Tibial artery (tissue), 4 donors: Measurements from ENCODE around the gene SLCO2A1.

Experiments used
- DNase-seq, 2 donors: peaks; one replicate each; pipeline ENCODE4 v3.0.0-alpha.2; 2019
- H3K27ac ChIP-seq, 2 donors: fragments of 200-600 bp; sonication (generic) in 1 of 2; 1 replicate in 1 of 2; 2 replicates in 1 of 2; pipeline ENCODE4 v1.5.1; 2018 to 2019; ENCODE audit warnings: mild to moderate bottlenecking in 1 of 2
- H3K27me3 ChIP-seq, 2 donors: fragments of 200-600 bp; sonication (generic) in 1 of 2; one replicate each; pipeline versions ENCODE4 v1.5.1 to v1.6.0; 2016 to 2019
- H3K36me3 ChIP-seq, 3 donors: fragments of 200-600 bp; sonication (generic) in 2 of 3; one replicate each; pipeline ENCODE4 v1.5.1; 2016 to 2019; ENCODE audit warnings: mild to moderate bottlenecking in 2 of 3
- H3K4me1 ChIP-seq, 4 donors: fragments of 200-600 bp; sonication (generic) in 2 of 4; 1 replicate in 3 of 4; 2 replicates in 1 of 4; pipeline ENCODE4 v1.5.1; 2016 to 2019
- H3K4me3 ChIP-seq, 2 donors: fragments of 200-600 bp; sonication (generic) in 1 of 2; 1 replicate in 1 of 2; 2 replicates in 1 of 2; pipeline ENCODE4 v1.5.1; 2018 to 2019; ENCODE audit warnings: mild to moderate bottlenecking in 2 of 2
- H3K9me3 ChIP-seq, 3 donors: fragments of 200-600 bp; sonication (generic) in 1 of 3; one replicate each; pipeline ENCODE4 v1.5.1; 2016 to 2019
- intact Hi-C: fragments of 100-400 bp; cut with DNase I; formaldehyde crosslinking; loops from one replicate; pipeline ENCODE4 v1.15.0; 2023; ENCODE audit warnings: low total_unique reads
- TF ChIP-seq, protein P1 (sequence below), 2 experiments: fragments of 200-600 bp in 1 of 2; fragments of 450-650 bp in 1 of 2; IDR thresholded peaks; one replicate each; pipeline ENCODE4 v1.5.1; 2017 to 2019; ENCODE audit warnings: antibody characterized with exemption in 2 of 2, mild to moderate bottlenecking in 1 of 2, moderate library complexity in 1 of 2

The SLCO2A1 gene

DNA sequence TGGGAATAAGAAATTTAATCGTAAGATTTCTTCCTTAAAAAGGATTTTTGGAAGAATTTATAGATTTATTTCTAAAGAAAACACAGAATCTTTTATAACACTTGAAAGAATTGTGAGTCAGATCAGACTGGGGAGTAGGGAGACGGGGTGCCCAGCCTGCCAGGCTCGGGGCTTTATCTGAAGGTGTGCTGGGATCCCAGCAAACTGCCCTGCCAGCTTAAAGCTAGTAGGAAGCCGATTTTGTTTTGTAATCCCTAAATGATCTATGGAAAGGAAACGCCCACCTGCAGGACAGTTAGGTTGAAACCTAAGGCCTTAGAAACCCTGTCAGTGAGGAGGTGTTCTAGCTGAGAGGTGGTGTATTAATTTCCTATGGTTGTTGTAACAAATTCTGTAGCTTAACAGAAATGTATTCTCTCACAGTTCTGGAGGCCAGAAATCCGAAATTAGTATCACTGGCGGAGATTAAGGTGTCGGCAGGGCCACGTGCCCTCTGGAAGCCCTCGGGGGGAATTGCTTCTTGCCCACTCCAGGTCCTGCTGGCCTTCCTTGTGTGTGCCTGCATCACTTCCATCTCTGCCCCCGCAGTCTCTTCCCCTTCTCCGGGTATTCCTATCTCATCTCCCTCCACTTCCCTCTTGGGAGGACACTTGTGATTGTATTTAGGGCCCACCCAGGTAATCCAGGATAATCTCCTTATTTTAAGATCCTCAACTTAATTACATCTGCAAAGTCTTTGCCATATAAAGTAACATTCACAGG lies 114.7 kb downstream of the SLCO2A1 start:
- no peak for DNase-seq
- TF ChIP-seq, protein P1, sequence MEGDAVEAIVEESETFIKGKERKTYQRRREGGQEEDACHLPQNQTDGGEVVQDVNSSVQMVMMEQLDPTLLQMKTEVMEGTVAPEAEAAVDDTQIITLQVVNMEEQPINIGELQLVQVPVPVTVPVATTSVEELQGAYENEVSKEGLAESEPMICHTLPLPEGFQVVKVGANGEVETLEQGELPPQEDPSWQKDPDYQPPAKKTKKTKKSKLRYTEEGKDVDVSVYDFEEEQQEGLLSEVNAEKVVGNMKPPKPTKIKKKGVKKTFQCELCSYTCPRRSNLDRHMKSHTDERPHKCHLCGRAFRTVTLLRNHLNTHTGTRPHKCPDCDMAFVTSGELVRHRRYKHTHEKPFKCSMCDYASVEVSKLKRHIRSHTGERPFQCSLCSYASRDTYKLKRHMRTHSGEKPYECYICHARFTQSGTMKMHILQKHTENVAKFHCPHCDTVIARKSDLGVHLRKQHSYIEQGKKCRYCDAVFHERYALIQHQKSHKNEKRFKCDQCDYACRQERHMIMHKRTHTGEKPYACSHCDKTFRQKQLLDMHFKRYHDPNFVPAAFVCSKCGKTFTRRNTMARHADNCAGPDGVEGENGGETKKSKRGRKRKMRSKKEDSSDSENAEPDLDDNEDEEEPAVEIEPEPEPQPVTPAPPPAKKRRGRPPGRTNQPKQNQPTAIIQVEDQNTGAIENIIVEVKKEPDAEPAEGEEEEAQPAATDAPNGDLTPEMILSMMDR (IDR thresholded peaks at IDR 0.05) = no peak
- no peak overlapping the region for H3K4me3 ChIP-seq
- no peak overlapping the region for H3K27ac ChIP-seq
- peaks cover 0 to 17% of the 10 kb centered on the region in 2 donors for H3K27me3 ChIP-seq
- no peaks in the 10 kb centered on the region for H3K36me3 ChIP-seq
- peaks cover 0 to 5% (median 0%) of the 10 kb centered on the region in 3 donors for H3K9me3 ChIP-seq
- H3K4me1 ChIP-seq = no peaks in the 10 kb centered on the region
- intact Hi-C loops = no loop called here

DNA sequence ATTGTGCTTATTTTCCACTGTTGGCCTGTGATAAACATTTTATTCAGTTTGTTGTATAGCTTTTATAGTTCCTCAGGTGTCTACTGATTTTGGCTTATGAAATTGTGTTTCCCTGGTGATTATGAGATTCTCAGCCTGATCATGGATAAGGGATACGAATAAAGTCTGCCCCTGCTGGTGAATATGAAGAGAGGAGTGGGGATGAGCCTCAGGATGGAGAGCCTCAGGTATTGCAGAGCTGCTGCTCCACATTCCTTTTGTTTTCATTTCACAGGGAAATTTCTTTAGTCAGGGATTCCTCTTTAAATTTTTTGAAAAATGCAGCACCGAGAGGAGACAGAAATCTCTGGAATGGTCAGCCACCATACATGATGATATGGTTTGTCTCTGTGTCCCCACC lies 119.3 kb downstream of the SLCO2A1 start:
- TF ChIP-seq, protein P1 (IDR thresholded peaks at IDR 0.05) = no peak
- H3K36me3 ChIP-seq = no peaks in the 10 kb centered on the region
- no peak overlapping the region for H3K27ac ChIP-seq
- peaks cover 0 to 5% of the 10 kb centered on the region in 2 donors for H3K27me3 ChIP-seq
- no peaks in the 10 kb centered on the region for H3K4me1 ChIP-seq
- intact Hi-C loops = no loop called here
- DNase-seq = no peak
- H3K4me3 ChIP-seq = no peak overlapping the region
- no peaks in the 10 kb centered on the region for H3K9me3 ChIP-seq

DNA sequence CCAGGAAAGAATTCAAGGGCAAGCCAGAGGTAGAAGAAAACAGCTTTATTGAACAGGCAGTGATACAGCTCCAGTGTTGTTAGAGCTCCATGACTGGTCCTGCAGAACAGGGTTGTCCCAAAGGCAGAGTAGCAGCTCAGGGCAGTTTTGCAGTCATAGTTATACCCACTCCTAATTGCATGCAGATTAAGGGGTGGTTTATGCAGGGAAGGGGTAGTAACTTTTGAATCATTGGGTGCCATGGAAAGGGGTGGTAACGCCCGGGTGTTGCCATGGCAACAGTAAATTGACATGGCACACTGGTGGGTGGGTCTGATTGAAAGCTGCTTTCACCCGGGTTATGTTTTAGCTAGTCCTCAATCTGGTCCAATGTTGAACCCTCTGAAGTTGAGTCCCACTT lies 124.3 kb downstream of the SLCO2A1 start:
- no peak for DNase-seq
- H3K36me3 ChIP-seq = no peaks in the 10 kb centered on the region
- H3K9me3 ChIP-seq = no peaks in the 10 kb centered on the region
- H3K27ac ChIP-seq = no peak overlapping the region
- TF ChIP-seq, protein P1 (IDR thresholded peaks at IDR 0.05) = no peak
- no peak overlapping the region for H3K4me3 ChIP-seq
- H3K4me1 ChIP-seq = no peaks in the 10 kb centered on the region
- no peaks in the 10 kb centered on the region for H3K27me3 ChIP-seq
- intact Hi-C loops = no loop called here

DNA sequence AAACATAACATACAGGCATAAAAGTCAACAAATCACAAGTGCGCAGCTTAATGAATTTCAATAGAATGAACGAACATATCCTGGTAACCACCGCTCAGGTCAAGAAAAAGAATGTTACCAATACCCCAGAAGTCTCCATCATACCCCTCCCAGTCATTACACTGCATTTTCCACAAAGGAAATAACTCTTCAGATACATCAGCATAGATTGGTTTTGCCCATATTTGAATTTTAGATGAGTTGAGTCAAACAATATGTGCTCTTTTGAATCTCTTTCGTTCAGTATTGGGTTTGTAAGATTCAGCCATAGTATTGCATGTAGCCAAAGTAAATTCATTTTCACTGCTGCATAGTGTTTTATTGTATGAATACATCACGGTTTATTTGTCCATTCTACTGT lies 127.9 kb downstream of the SLCO2A1 start:
- H3K36me3 ChIP-seq = no peaks in the 10 kb centered on the region
- no peak overlapping the region for H3K4me3 ChIP-seq
- no peak for DNase-seq
- H3K27me3 ChIP-seq = no peaks in the 10 kb centered on the region
- intact Hi-C loops = no loop called here
- H3K9me3 ChIP-seq = no peaks in the 10 kb centered on the region
- no peaks in the 10 kb centered on the region for H3K4me1 ChIP-seq
- TF ChIP-seq, protein P1 (IDR thresholded peaks at IDR 0.05) = no peak
- H3K27ac ChIP-seq = no peak overlapping the region

DNA sequence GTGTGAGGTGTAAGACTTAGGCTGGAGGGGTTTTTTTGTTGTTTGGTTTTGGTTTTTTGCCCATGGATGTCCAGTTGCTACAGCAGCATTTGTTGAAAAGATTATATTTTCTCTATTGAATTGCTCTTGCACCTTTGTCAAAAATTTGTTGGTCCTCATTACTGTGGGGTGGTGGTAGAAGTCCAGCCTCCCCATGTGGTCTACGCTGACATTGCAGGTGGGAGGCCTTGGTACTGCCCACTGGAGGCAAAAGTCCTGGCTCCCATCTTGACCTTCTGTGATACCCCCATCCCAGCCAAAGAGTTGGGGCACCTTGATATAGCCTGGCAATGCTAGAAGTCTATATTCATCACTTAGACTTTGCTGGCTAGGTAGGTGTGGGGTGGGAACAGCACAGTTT lies 128.6 kb downstream of the SLCO2A1 start:
- H3K27ac ChIP-seq = no peak overlapping the region
- no peaks in the 10 kb centered on the region for H3K36me3 ChIP-seq
- H3K4me1 ChIP-seq = peaks cover 0 to 4% (median 3%) of the 10 kb centered on the region in 4 donors

More for the DNA sequence above, 128.6 kb downstream of the SLCO2A1 start:
- intact Hi-C loops = no loop called here
- no peaks in the 10 kb centered on the region for H3K27me3 ChIP-seq
- TF ChIP-seq, protein P1 (IDR thresholded peaks at IDR 0.05) = no peak
- no peak overlapping the region for H3K4me3 ChIP-seq
- DNase-seq = no peak
- no peaks in the 10 kb centered on the region for H3K9me3 ChIP-seq
